ENCODE results near the gene ERH.
"Not testable (repeated sequence)": the region's sequence is repeated elsewhere in the genome, so short reads cannot be mapped to it uniquely, and the experiment has no call there.

Gene ERH

DNA sequence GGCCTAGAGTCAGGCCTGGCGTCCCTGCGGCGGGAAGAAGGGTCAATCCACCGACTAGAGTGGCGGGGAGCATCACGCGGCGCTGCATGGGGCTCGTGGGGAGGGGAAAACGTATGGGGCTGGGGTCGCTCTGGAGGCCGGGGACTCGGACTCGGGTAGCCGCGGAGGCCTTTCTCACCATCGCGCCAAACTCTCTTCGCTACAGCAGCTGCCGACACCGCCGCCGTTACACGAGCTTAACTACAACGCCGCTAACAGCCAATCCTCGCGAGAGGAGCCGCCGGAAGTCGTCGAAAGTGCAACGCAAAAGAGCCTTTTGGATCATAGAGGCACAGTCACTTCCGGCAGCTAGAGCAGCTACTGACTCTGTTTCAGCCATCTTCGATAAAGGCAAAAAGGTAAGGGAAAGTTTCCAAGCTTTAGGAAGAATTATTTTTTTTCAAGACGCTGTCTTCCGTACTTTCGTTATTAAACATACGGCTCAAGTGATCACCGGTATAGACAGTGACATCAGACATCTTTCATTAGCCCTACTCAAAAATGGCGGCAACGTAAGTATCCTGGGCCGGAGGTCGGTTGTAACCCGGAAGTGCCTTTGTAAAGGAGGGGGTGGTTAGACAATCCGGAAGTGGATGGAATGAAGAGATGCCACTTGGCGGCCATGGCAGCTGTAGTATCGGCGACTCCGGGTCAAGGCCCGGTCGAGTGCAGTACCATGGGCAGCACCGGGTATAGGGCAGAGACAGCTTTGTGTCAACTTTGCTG is at the start of gene ERH, which contains the start of gene SLC39A9:
Gene ERH (minus strand): TSS at position 247 of the 765 bp plus-strand sequence. CDS start 66 bp downstream, at position 181.
Gene SLC39A9 (plus strand): TSS at position 640 of the 765 bp plus-strand sequence. CDS start 678 bp downstream, outside the sequence.
- peak; percentile 82 for DNase-seq (ENCODE audit: low read depth)

GRCh38 chr14:69443296-69443805 is 45.3 kb upstream of the ERH start:
- no peak for DNase-seq (ENCODE audit: low read depth)

DNA sequence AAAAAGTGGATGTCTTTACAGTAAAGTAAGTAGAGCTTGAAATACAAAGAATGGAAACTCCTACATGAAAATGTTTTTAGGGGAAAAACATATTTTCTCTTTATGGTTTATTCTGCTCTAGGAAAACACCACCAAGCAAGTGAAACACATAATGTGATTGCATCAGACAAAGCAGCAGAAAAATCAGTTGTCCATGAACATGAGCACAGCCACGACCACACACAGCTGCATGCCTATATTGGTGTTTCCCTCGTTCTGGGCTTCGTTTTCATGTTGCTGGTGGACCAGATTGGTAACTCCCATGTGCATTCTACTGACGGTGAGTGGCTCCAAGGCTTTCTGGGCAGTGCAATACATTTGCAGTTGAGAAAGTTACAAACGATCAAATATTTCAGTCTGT is 43.8 kb upstream of the ERH start:
- DNase-seq (ENCODE audit: low read depth): no peak

- no peak for DNase-seq (ENCODE audit: low read depth)
Observed at GRCh38 chr14:69439521-69440270, 41.6 kb upstream of the ERH start.

- no peak for DNase-seq (ENCODE audit: low read depth)
Observed at GRCh38 chr14:69432364-69432763, 34.3 kb upstream of the ERH start.

- DNase-seq (ENCODE audit: low read depth): no peak
Observed at GRCh38 chr14:69430306-69430939, 32.3 kb upstream of the ERH start.

DNA sequence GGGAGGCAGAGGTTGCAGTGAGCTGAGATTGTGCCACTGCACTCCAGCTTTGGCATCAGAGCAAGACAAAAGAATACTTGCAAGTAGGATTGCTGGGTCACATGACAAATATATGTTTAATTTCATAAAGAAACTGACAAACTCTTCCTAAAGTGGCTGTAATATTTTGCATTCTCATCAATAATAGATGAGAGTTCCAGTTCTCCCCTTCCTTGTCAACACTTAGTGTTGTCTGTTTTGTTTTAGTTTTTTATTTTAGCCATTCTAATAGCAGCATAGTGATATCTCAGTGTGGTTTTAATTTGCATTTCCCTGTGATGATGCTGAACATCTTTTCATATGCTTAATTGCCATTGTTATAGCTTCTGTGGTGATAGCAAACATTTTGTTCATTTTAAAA is 31.5 kb upstream of the ERH start:
- DNase-seq (ENCODE audit: low read depth): no peak

GRCh38 chr14:69428289-69428998 is 30.3 kb upstream of the ERH start:
- DNase-seq (ENCODE audit: low read depth): no peak

DNA sequence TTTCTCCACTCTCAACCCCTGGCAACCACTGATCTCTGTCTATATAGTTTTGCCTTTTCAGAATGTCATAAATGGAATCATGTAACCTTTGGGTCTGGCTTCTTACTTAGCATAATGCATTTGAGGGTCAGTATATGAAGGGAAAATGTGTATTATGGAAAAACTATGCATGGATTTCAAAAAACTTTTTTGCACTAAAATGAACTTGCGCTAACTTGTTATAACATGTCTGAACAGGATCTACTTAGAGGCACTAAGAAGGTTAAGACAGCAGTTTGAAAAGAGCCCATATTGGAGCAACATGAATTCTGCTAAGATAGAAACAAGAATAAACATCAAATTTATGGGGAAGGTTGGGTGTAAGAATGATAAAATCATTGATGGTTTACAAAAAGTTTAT is 29.5 kb upstream of the ERH start:
- no peak for DNase-seq (ENCODE audit: low read depth)

- DNase-seq (ENCODE audit: low read depth): no peak
Observed at GRCh38 chr14:69424149-69424923, 26.2 kb upstream of the ERH start.

DNA sequence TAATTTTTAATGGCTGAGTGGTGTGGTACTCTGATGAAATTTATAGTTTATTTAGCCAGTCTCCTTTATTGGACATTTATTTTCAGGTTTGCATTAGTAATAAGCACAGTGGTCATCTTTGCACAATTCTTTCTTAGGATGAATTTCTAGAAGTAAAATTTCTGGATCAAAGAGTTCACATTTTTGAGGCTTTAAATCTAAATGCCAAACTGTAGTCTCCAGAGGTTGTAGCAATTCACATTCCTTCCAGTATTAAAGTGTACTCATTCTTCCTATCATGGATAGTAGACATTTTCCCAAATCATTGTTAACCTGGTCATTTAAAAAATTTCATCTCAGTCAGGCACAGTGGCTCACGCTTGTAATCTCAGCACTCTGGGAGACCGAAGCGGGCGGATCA is 25.2 kb upstream of the ERH start:
- no peak for DNase-seq (ENCODE audit: low read depth)

- not testable (repeated sequence) for DNase-seq (ENCODE audit: low read depth)
Observed at GRCh38 chr14:69416087-69416486, 18.0 kb upstream of the ERH start.

DNA sequence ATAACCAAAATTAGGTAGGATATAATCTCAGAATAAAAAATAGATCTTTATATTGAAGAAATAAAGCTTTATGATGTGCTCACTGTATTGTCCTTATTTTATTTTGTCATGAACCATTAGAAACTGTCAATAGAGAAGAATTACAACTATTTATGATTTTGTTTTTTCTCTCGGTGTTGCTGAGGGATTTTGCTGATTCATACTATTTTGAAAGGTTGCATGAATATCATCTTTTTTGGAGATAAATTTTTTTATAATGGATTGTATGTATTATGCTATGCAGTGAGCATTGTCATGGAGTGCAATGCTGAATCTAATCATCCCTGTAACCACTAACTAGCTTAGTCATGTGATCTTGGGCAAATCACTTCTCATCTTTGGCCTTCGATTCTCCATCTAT is 15.4 kb upstream of the ERH start:
- no peak for DNase-seq (ENCODE audit: low read depth)

- DNase-seq (ENCODE audit: low read depth): no peak
Observed at GRCh38 chr14:69408331-69408960, 10.3 kb upstream of the ERH start.

DNA sequence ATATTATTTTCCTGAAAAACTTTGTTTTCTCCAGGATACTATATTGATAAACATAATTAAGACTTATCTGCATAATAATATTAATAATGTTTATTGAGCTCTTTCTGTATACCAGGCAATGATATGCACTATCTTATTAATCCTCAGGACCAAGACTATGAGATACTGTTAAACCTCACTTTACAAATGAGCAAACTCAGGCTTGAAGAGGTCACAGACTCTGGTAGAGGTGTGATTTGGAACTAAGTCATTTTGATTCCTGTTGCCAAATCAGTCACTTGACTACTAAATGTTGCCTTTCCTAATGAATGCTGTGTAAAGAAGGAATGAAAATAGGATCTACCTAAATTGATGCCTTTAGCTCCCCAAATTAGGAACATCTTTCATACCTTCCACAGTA is 7.7 kb upstream of the ERH start:
- DNase-seq (ENCODE audit: low read depth): no peak

DNA sequence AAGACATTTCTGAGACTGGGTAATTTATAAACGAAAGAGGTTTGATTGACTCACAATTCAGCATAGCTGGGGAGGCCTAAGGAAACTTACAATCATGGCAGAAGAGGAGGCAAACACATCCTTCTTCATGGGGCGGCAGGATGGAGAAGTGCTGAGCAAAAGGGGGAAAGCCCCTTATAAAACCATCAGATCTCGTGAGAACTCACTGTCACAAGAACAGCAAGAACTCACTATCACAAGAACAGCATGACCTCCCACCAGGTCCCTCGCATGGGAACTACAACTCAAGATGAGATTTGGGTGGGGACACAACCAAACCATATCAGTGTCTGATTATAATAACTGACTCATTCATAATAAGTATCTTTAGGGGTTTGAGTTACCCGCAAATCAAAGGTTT is 6.8 kb upstream of the ERH start:
- no peak for DNase-seq (ENCODE audit: low read depth)

DNA sequence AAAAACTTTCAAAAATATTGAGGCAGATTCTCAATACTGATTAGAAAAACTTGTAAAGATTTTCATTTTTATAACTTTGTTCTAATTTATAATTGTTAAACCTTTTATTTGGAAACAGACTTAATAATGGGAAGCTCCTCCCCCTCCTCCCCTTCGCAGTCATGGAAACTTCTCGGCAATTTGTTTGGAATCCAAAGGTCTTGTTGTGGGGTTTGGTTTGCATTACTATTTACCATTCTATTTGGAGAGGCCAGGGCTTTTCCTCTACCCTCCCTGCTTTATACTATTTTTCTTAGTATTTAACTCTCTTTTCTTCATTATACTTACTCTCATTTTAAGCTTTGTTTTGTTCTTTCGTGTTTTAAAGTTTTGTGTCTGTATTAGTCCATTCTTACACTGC is 6.4 kb upstream of the ERH start:
- DNase-seq (ENCODE audit: low read depth): no peak

- DNase-seq (ENCODE audit: low read depth): no peak
Observed at GRCh38 chr14:69401841-69402240, 3.7 kb upstream of the ERH start.

DNA sequence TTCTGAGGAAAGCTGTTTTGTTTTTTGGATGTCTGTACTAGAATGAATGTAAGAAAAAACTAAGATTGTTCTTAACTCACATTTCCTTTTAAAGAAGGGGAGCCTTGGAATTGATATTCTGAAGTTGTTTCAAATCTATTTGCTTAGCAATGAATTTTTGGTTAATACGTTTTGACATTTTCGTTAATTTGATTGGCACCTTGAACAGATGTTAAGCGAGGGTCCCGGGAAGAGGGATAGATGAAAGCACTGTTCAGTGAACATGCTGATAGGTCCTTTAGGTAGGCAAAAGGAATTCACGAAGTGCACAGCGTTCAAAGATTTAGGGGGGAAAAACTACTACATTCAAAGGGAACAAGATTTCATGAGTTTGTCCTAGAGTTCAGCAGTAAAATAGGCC is 2.1 kb upstream of the ERH start:
- DNase-seq (ENCODE audit: low read depth): no peak

GRCh38 chr14:69399750-69400149 is 1.7 kb upstream of the ERH start:
- no peak for DNase-seq (ENCODE audit: low read depth)

DNA sequence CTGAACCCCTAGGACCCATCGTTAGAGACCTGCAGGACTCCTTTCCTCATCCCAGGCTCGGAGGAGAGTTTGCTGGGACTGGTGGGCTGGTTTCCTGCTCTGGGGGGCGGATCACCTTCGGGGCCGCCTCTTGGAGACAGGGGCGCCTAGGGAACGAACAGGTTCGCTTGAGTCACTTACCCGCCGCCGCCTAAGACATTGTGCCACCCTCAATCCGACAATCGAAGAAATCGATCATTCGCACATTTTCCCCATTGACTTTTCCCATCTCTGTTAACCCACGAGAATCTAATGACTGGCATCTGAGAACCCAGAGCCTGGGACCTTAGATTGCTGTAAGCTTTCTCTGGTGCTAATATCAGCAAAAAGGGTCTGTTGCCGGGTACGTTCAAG is 715 bp upstream of the ERH start:
- no peak for DNase-seq (ENCODE audit: low read depth)

Data from stimulated activated CD8-positive, alpha-beta memory T cell treated with anti-CD3 and anti-CD28 coated beads, Interleukin-12 subunit alpha, Interleukin-12 subunit beta, amount 100 ng/mL, for 4 hours (primary cell).